Erythroblast (primary cell): ENCODE results near the gene ZNF614.
"Not testable (repeated sequence)": the region's sequence is repeated elsewhere in the genome, so short reads cannot be mapped to it uniquely, and the experiment has no call there.

Experiments used
- GATA1 ChIP-seq: IDR thresholded peaks from 2 replicates; pipeline ENCODE4 v1.6.1; 2011; ENCODE audit warnings: low read depth, mild to moderate bottlenecking, control low read depth, low read length, moderate library complexity
- POLR2A ChIP-seq: IDR thresholded peaks from 2 replicates; pipeline ENCODE4 v1.6.1; 2011; ENCODE audit warnings: mild to moderate bottlenecking, low read length

DNA sequence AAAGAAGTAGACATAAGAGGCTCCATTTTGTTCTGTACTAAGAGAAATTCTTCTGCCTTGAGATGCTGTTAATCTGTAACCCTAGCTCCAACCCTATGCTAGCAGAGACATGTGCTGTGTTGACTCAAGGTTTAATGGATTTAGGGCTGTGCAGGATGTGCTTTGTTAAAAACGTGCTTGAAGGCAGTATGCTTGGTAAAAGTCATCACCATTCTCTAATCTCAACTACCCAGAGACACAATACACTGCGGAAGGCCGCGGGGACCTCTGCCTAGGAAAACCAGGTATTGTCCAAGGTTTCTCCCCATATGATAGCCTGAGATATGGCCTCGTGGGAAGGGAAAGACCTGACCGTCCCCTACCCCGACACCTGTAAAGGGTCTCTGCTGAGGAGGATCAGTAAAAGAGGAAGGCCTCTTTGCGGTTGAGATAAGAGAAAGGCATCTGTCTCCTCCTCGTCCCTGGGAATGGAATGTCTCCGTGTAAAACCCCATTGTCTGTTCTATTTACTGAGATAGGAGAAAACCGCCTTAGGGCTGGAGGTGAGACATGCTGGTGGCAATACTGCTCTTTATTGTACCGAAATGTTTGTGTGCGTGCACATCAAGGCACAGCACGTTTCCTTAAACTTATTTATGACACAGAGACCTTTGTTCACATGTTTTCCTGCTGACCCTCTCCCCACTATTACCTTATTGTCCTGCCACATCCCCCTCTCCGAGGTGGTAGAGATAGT, 1.8 kb downstream of the ZNF614 start:
- not testable (repeated sequence) for TF ChIP-seq POLR2A, GATA1
